Gastroesophageal sphincter (tissue), 4 donors: ENCODE results near the gene PPIF. TPM values are rescaled to one million over a fixed set of nuclear protein-coding genes. Genes with fewer than 3 reads are reported as not detected.

ENCODE experiments used
- ATAC-seq: fragments of 150-250 bp; one replicate; pipeline ENCODE4 v1.9.1; 2016; ENCODE audit warnings: mild to moderate bottlenecking, moderate library complexity
- H3K27ac ChIP-seq, 4 donors: fragments of 200-600 bp; sonication (generic) in 3 of 4; 1 replicate in 3 of 4; 2 replicates in 1 of 4; pipeline ENCODE4 v1.5.1; 2016 to 2019
- H3K27me3 ChIP-seq: fragments of 200-600 bp; sonication (generic); one replicate; pipeline ENCODE4 v1.5.1; 2019
- H3K36me3 ChIP-seq, 2 donors: fragments of 200-600 bp; sonication (generic); one replicate each; pipeline ENCODE4 v1.5.1; 2019; ENCODE audit warnings: control low read depth in 1 of 2
- H3K4me1 ChIP-seq, 3 donors: fragments of 200-600 bp; sonication (generic); 1 replicate in 2 of 3; 2 replicates in 1 of 3; pipeline ENCODE4 v1.5.1; 2016 to 2019; ENCODE audit warnings: control low read depth in 2 of 3
- H3K4me3 ChIP-seq, 2 donors: fragments of 200-600 bp; sonication (generic); one replicate each; pipeline ENCODE4 v1.5.1; 2019; ENCODE audit warnings: mild to moderate bottlenecking in 1 of 2, moderate library complexity in 1 of 2
- H3K9me3 ChIP-seq, 3 donors: fragments of 200-600 bp; sonication (generic); one replicate each; pipeline ENCODE4 v1.5.1; 2017 to 2019; ENCODE audit warnings: control low read depth in 2 of 3
- EP300 ChIP-seq: sonication (generic); formaldehyde crosslinking; IDR thresholded peaks from one replicate; pipeline ENCODE4 v1.6.1; 2017; ENCODE audit warnings: antibody characterized with exemption, mild to moderate bottlenecking
- POLR2A ChIP-seq, 2 donors: fragments of 450-650 bp; IDR thresholded peaks; one replicate each; pipeline ENCODE4 v1.6.1; 2017; ENCODE audit warnings: antibody characterized with exemption in 2 of 2, mild to moderate bottlenecking in 2 of 2, moderate library complexity in 1 of 2
- POLR2AphosphoS5 ChIP-seq: sonication (generic); formaldehyde crosslinking; IDR thresholded peaks from one replicate; pipeline ENCODE4 v1.6.1; 2017; ENCODE audit warnings: antibody characterized with exemption
- WGBS, 2 donors: methylation state at CpG; one replicate each; pipeline ENCODE4 v1.1.5; 2018; ENCODE audit warnings: low coverage in 1 of 2; 5-methylcytosine and 5-hydroxymethylcytosine counted together
- total RNA-seq, 4 donors: library from RNA; depleted of rRNA; stranded (reverse); fragments of >200 nt; gene quantifications; one replicate each; pipeline ENCODE4 v1.1.0, GENCODE V29; 2016
- TF ChIP-seq, protein P1 (sequence below), 4 experiments: fragments of 200-600 bp in 2 of 4; fragments of 450-650 bp in 2 of 4; sonication (generic) in 1 of 4; IDR thresholded peaks; one replicate each; pipeline ENCODE4 v1.5.1; 2017 to 2019; ENCODE audit warnings: antibody characterized with exemption in 4 of 4, mild to moderate bottlenecking in 2 of 4, moderate library complexity in 2 of 4

PPIF gene
- total RNA-seq, 4 donors from 2014 or later: 16.5 to 38.0 (median 22.8) TPM

DNA sequence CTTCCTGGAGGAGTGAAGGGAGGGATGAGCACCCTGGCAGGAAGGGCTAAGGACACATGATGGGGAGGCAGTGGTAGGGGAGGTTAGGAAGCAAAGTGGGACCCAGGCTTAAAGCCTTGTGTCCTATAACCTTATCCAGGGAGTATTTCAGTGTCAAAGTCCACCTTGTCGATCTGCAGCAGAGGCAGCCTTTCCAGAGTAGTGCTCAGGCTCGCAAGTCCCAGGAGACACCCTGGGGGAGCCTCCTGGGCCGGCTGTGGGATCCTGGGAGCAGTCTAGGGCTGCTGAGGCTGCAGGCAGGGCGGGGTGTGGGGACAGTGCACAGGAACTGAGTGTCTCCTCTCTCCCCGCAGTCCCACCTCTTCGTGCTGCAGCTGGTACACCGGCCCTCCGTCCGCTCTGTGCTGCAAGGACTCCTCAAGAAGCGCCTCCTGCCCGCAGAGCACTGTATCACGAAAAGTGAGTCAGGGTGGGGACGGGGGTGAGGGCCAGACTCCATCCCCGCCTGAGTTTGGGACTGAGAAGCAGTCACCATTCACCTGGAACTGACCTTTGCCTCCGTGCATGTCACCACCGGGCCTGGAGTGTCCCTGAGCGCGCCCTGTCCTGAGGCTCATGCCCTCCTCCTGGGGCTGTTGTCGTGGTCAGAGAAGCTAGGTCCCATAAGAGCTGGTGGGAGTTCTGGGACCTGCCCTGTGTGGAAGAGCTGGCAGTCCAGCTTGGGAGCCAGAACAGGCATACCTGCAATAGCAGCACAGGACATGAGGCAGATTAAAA lies 45.3 kb upstream of the PPIF start:
- no CpG with 5 or more reads among the region's 19 CpGs for WGBS, 2 donors
- H3K4me3 ChIP-seq: no peak overlapping the region
- H3K27ac ChIP-seq: no peak overlapping the region
- peaks cover 0 to 100% of the 10 kb centered on the region in 2 donors for H3K36me3 ChIP-seq
- H3K9me3 ChIP-seq: no peaks in the 10 kb centered on the region
- no peaks in the 10 kb centered on the region for H3K27me3 ChIP-seq
- peaks cover 0 to 27% (median 9%) of the 10 kb centered on the region in 3 donors for H3K4me1 ChIP-seq
- TF ChIP-seq POLR2AphosphoS5: no peak
- TF ChIP-seq, protein P1, sequence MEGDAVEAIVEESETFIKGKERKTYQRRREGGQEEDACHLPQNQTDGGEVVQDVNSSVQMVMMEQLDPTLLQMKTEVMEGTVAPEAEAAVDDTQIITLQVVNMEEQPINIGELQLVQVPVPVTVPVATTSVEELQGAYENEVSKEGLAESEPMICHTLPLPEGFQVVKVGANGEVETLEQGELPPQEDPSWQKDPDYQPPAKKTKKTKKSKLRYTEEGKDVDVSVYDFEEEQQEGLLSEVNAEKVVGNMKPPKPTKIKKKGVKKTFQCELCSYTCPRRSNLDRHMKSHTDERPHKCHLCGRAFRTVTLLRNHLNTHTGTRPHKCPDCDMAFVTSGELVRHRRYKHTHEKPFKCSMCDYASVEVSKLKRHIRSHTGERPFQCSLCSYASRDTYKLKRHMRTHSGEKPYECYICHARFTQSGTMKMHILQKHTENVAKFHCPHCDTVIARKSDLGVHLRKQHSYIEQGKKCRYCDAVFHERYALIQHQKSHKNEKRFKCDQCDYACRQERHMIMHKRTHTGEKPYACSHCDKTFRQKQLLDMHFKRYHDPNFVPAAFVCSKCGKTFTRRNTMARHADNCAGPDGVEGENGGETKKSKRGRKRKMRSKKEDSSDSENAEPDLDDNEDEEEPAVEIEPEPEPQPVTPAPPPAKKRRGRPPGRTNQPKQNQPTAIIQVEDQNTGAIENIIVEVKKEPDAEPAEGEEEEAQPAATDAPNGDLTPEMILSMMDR (IDR thresholded peaks at IDR 0.05): no peak
- TF ChIP-seq EP300: no peak
- no peak for TF ChIP-seq POLR2A (IDR thresholded peaks at IDR 0.05)
- ATAC-seq: no peak

DNA sequence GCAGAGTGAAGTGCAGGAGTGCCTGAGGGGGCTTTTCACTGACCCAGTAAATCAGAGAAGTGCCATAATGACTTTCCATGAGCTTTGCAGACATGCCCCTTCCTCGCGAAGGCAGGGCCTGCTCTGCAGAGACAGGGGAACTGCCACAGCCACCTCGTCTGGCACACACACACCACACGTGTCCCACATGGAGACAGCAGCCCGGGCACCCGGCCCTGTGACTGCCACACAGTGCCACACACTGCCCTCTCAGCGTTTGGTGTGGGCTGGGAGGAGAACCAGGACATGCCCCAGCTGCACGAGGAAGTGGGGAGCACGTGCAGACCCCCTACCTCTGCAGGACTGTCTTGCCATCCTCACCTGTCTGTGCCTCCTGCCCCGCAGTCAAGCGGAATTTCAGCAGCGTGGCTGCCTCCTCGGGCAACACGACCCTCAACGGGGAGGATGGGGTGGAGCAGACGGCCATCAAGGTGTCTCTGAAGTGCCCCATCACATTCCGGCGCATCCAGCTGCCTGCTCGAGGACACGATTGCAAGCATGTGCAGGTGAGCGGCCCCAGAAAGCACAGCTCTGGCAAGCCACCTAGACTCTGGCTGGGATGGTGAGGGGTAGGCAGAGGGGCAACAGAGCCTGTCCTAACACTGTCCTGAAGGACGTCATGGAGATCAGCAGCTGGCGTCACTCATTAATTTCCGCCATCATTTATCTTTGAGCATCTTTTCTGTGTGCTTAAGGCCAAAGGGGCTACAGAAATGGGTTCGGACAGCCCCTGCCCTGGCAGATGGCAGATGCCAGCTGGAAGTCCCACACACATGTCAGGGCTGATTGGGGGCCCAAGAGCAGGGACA lies 43.4 kb upstream of the PPIF start:
- WGBS, 2 donors: 70 to 79% methylated on average over 2 to 9 of the region's 25 CpGs
- H3K9me3 ChIP-seq: no peaks in the 10 kb centered on the region
- no peak overlapping the region for H3K27ac ChIP-seq
- ATAC-seq: no peak
- TF ChIP-seq EP300: no peak
- TF ChIP-seq, protein P1 (IDR thresholded peaks at IDR 0.05): no peak
- no peak for TF ChIP-seq POLR2A (IDR thresholded peaks at IDR 0.05)
- no peak for TF ChIP-seq POLR2AphosphoS5
- no peaks in the 10 kb centered on the region for H3K27me3 ChIP-seq
- peaks cover 0 to 13% (median 5%) of the 10 kb centered on the region in 3 donors for H3K4me1 ChIP-seq
- no peak overlapping the region for H3K4me3 ChIP-seq
- peaks cover 0 to 100% of the 10 kb centered on the region in 2 donors for H3K36me3 ChIP-seq

DNA sequence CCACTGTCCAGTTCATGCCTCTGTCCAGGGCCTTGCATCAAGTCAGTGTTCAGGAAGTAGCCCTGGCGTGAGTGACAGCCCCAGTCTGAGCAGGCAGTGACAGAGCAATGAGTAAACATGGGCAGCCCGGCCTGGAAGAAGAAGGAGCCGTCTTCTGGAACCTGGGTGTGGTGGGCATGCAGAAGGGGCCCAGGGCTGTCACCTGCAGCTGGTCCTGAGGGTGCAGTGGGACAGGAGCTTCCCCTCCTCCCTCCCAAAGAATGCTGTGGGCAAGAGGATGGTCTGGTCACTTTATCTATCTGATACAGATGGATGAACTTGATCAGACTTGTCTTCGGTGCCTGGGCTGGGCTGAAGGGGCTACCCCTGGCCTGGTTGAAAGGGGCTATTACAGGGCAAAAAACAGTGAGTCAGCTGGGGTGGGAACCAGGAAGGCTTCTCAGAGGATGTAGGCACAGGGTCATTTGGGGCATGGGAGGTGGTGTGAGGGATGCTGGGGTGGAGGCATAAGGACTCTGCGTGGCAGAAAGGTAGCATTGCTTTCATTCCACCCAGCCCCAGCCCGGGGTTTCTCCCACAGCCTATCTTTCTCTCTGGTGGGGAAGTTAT lies 42.7 kb upstream of the PPIF start:
- H3K9me3 ChIP-seq: no peaks in the 10 kb centered on the region
- TF ChIP-seq EP300: no peak
- TF ChIP-seq, protein P1 (IDR thresholded peaks at IDR 0.05): no peak
- TF ChIP-seq POLR2AphosphoS5: no peak
- no peak for TF ChIP-seq POLR2A (IDR thresholded peaks at IDR 0.05)
- ATAC-seq: no peak
- H3K27ac ChIP-seq: no peak overlapping the region
- H3K4me3 ChIP-seq: no peak overlapping the region
- whole genome bisulfite sequencing, 2 donors: 77% methylated on average over 2 of the region's 6 CpGs; no CpG with 5 or more reads in 1 of the 2 donors
- no peaks in the 10 kb centered on the region for H3K27me3 ChIP-seq
- H3K36me3 ChIP-seq: peaks cover 0 to 100% of the 10 kb centered on the region in 2 donors
- H3K4me1 ChIP-seq: peaks cover 0 to 5% (median 0%) of the 10 kb centered on the region in 3 donors

DNA sequence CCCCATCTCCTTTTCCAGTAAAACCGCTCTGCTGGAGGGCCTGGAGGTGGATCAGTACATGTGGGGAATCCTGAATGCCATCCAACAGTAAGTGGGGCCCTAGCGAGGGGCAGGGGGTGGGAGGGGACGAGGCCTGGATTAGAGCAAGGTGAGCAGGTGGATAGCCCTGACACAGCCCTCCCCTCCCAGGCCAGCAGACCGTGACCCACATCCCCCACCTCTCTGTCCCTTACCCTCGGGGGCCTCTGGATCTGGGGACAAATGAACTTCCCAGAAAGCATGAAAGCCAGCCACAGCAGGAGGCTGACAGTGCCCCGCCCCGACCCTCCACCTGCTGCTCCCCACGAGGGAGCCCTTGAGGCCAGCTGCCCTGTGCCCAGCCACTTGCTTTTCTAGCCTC lies 41.8 kb upstream of the PPIF start:
- H3K27ac ChIP-seq: no peak overlapping the region
- ATAC-seq: no peak
- H3K4me3 ChIP-seq: no peak overlapping the region
- WGBS, 2 donors: 100% methylated on average over 1 of the region's 8 CpGs; no CpG with 5 or more reads in 1 of the 2 donors
- H3K4me1 ChIP-seq: peaks cover 0 to 3% (median 0%) of the 10 kb centered on the region in 3 donors
- no peaks in the 10 kb centered on the region for H3K9me3 ChIP-seq
- H3K27me3 ChIP-seq: no peaks in the 10 kb centered on the region
- H3K36me3 ChIP-seq: peaks cover 0 to 100% of the 10 kb centered on the region in 2 donors
- TF ChIP-seq EP300 (no peak), POLR2AphosphoS5 (no peak), POLR2A (IDR thresholded peaks at IDR 0.05) (no peak)
- TF ChIP-seq, protein P1 (IDR thresholded peaks at IDR 0.05): no peak
